Activated CD4-positive, alpha-beta T cell treated with anti-CD3 and anti-CD28 coated beads, Interleukin-2, Interleukin-4, amounts not matched to agents 100 ng/mL and 50 ng/mL, durations not matched to agents 16 hours and 8 hours (primary cell): ENCODE results near the gene TMEM233.
"Not testable (repeated sequence)": the region's sequence is repeated elsewhere in the genome, so short reads cannot be mapped to it uniquely, and the experiment has no call there.

ENCODE experiments used
- DNase-seq: peaks from one replicate; pipeline ENCODE4 v3.0.0-alpha.2; 2020; ENCODE audit warnings: low spot score

TMEM233 gene

GRCh38 chr12:119609358-119609757 is 15.8 kb downstream of the TMEM233 start:
- DNase-seq, result no peak

- no peak for DNase-seq
Observed at GRCh38 chr12:119613319-119613936, 19.9 kb downstream of the TMEM233 start.

- DNase-seq, result no peak
Observed at GRCh38 chr12:119614705-119615104, 21.1 kb downstream of the TMEM233 start.

GRCh38 chr12:119615518-119616475 is 22.2 kb downstream of the TMEM233 start:
- no peak for DNase-seq

- DNase-seq, result not testable (repeated sequence)
Observed at GRCh38 chr12:119618328-119618896, 24.8 kb downstream of the TMEM233 start.

- DNase-seq, result no peak
Observed at GRCh38 chr12:119620490-119620889, 26.9 kb downstream of the TMEM233 start.

- DNase-seq, result peak; percentile 23
Observed at GRCh38 chr12:119621878-119622277, 28.3 kb downstream of the TMEM233 start.

GRCh38 chr12:119624966-119625365 is 31.4 kb downstream of the TMEM233 start:
- DNase-seq, result no peak

GRCh38 chr12:119627019-119627643 is 33.6 kb downstream of the TMEM233 start:
- DNase-seq, result no peak

GRCh38 chr12:119627686-119628085 is 34.1 kb downstream of the TMEM233 start:
- no peak for DNase-seq

GRCh38 chr12:119630223-119630780 is 36.7 kb downstream of the TMEM233 start:
- DNase-seq, result no peak

GRCh38 chr12:119630962-119631550 is 37.5 kb downstream of the TMEM233 start:
- no peak for DNase-seq

GRCh38 chr12:119631930-119632678 is 38.5 kb downstream of the TMEM233 start:
- no peak for DNase-seq

GRCh38 chr12:119634743-119635142 is 41.2 kb downstream of the TMEM233 start:
- no peak for DNase-seq

GRCh38 chr12:119642986-119643385 is 49.4 kb downstream of the TMEM233 start:
- DNase-seq, result no peak

GRCh38 chr12:119644930-119645329 is 51.4 kb downstream of the TMEM233 start:
- no peak for DNase-seq

GRCh38 chr12:119645535-119646059 is 52.0 kb downstream of the TMEM233 start:
- no peak for DNase-seq

- no peak for DNase-seq
Observed at GRCh38 chr12:119649202-119649808, 55.7 kb downstream of the TMEM233 start.

GRCh38 chr12:119652665-119653064 is 59.1 kb downstream of the TMEM233 start:
- no peak for DNase-seq

GRCh38 chr12:119657001-119657400 is 63.4 kb downstream of the TMEM233 start:
- not testable (repeated sequence) for DNase-seq
